GM13976 (cell line): ENCODE measurements around the gene ATG16L2.

ENCODE experiments used
- DNase-seq: peaks from one replicate; pipeline ENCODE4 v3.0.0; 2012; ENCODE audit warnings: low spot score
- CTCF ChIP-seq: IDR thresholded peaks from 2 replicates; pipeline ENCODE4 v1.5.1; 2012; ENCODE audit warnings: borderline replicate concordance, mild to moderate bottlenecking; ENCODE audit not compliant: insufficient read depth; ENCODE audit errors: extremely low read depth, missing control alignments, control extremely low read depth
- in situ Hi-C: fragments of 300-500 bp; cut with MboI; formaldehyde crosslinking; loops from one replicate; pipeline ENCODE4 v1.12.0; 2022; ENCODE audit warnings: low sequenced_read_pairs, mixed read lengths, inconsistent platforms; ENCODE audit not compliant: unreplicated experiment

The ATG16L2 gene

GRCh38 chr11:72783144-72783905, 30.9 kb upstream of the ATG16L2 start:
- no peak for DNase-seq
- in situ Hi-C loops: no loop called here
- no peak for TF ChIP-seq CTCF

- DNase-seq: no peak
- in situ Hi-C loops: no loop called here
Observed at GRCh38 chr11:72784662-72785061, 29.5 kb upstream of the ATG16L2 start.

GRCh38 chr11:72786305-72787215, 27.7 kb upstream of the ATG16L2 start:
- no peak for DNase-seq
- in situ Hi-C loops: no loop called here
- TF ChIP-seq CTCF: no peak

More at GRCh38 chr11:72784662-72785061, 29.5 kb upstream of the ATG16L2 start:
- no peak for TF ChIP-seq CTCF

- DNase-seq: peak; percentile 81
- TF ChIP-seq CTCF: no peak
- in situ Hi-C loops: no loop called here
Observed at GRCh38 chr11:72787216-72788104, 26.8 kb upstream of the ATG16L2 start.

- TF ChIP-seq CTCF: no peak
- DNase-seq: no peak
- in situ Hi-C loops: no loop called here
Observed at GRCh38 chr11:72788241-72788640, 26.0 kb upstream of the ATG16L2 start.
